Kidney (tissue), 14 donors: ENCODE results near the gene CDR2. TPM values are rescaled to one million over a fixed set of nuclear protein-coding genes. Genes with fewer than 3 reads are reported as not detected.

Experiments used
- DNase-seq, 5 donors: peaks; one replicate each; pipeline ENCODE4 v3.0.0-alpha.2; 2013 to 2020
- FAIRE-seq: peaks from 2 replicates; lab custom pipeline; 2012; peaks lifted over from hg19 to GRCh38; lab: Jason Lieb, UNC
- H3K27ac ChIP-seq, 2 donors: one replicate each; pipeline ENCODE4 v1.7.0; 2013; ENCODE audit warnings: low read depth in 2 of 2, low read length in 2 of 2, inconsistent platforms in 1 of 2
- H3K27me3 ChIP-seq: one replicate; pipeline ENCODE4 v1.7.1; 2013; ENCODE audit warnings: low read length, inconsistent platforms; ENCODE audit not compliant: control insufficient read depth, insufficient read depth
- H3K36me3 ChIP-seq, 3 donors: one replicate each; pipeline versions ENCODE4 v1.7.0 to v1.7.1; 2013; ENCODE audit warnings: low read length in 3 of 3, control low read depth in 1 of 3, inconsistent platforms in 1 of 3; ENCODE audit not compliant: insufficient read depth in 3 of 3, control insufficient read depth in 2 of 3
- H3K4me1 ChIP-seq, 3 donors: one replicate each; pipeline versions ENCODE4 v1.7.0 to v1.7.1; 2013; ENCODE audit warnings: low read length in 3 of 3, inconsistent platforms in 1 of 3, low read depth in 1 of 3; ENCODE audit not compliant: control insufficient read depth in 2 of 3, insufficient read depth in 2 of 3
- H3K4me3 ChIP-seq, 3 donors: one replicate each; pipeline versions ENCODE4 v1.7.0 to v1.8.1; 2013; ENCODE audit warnings: low read length in 3 of 3, control low read depth in 1 of 3, inconsistent platforms in 1 of 3
- H3K9ac ChIP-seq, 3 donors: one replicate each; pipeline versions ENCODE4 v1.7.0 to v1.7.1; 2013; ENCODE audit warnings: low read length in 3 of 3, control low read depth in 1 of 3, inconsistent platforms in 1 of 3
- H3K9me3 ChIP-seq, 3 donors: one replicate each; pipeline versions ENCODE4 v1.7.0 to v1.7.1; 2013; ENCODE audit warnings: low read length in 3 of 3, control low read depth in 1 of 3, inconsistent platforms in 1 of 3; ENCODE audit not compliant: control insufficient read depth in 2 of 3, insufficient read depth in 1 of 3
- CTCF ChIP-seq: IDR thresholded peaks from 3 replicates; pipeline ENCODE4 v1.5.1; 2012; ENCODE audit warnings: mild to moderate bottlenecking, moderate library complexity, borderline replicate concordance; ENCODE audit not compliant: insufficient read depth; ENCODE audit errors: extremely low read depth
- intact Hi-C: fragments of 100-400 bp; cut with DNase I; formaldehyde crosslinking; loops from one replicate; pipeline ENCODE4 v1.11.1; 2022
- polyA plus RNA-seq: library from polyadenylated mRNA; stranded (reverse); fragments of 350-450 nt; fragmentation: Illumina TruSeq; extraction: RNeasy Lipid Tissue Mini Kit (QIAGEN cat#74804); gene quantifications from one replicate; pipeline ENCODE4 v1.2.3, GENCODE V29; 2014; ENCODE audit warnings: low read depth, low replicate concordance; ENCODE audit not compliant: insufficient read depth
- total RNA-seq: library from RNA; stranded (reverse); fragmentation: NEBNext Ultra II Directional; extraction: Animal tissue kit (Norgen Biotek cat#: 25700); gene quantifications from one replicate; pipeline ENCODE4 v1.2.1, GENCODE V29; 2021
- donor health status: control.
- donor health status: control.
- donor health status: control.
- donor health status: control.
- donor health status: control.
- donor health status: DM: yes; HTN: yes; CAD: no.
- donor health status: Normal renal cell carcinoma (clear cell type).

Gene CDR2
- total and polyA plus RNA-seq, 2 donors from 2014 or later, result 14.4 to 29.6 TPM

GRCh38 chr16:22320572-22321339 is 53.7 kb downstream of the CDR2 start:
- no peaks in the 10 kb centered on the region for H3K27me3 ChIP-seq
- H3K4me3 ChIP-seq, result no peak overlapping the region
- DNase-seq (no peak), FAIRE-seq (no peak)
- H3K36me3 ChIP-seq, result peaks cover 0 to 30% (median 11%) of the 10 kb centered on the region in 3 donors
- no peak overlapping the region for H3K9ac ChIP-seq
- intact Hi-C loops, result no loop called here
- no peak overlapping the region for H3K27ac ChIP-seq
- no peaks in the 10 kb centered on the region for H3K9me3 ChIP-seq
- no peak for TF ChIP-seq CTCF
- peaks cover 0 to 4% (median 0%) of the 10 kb centered on the region in 3 donors for H3K4me1 ChIP-seq

GRCh38 chr16:22318690-22319358 is 55.6 kb downstream of the CDR2 start:
- H3K27ac ChIP-seq, result no peak overlapping the region
- H3K27me3 ChIP-seq, result no peaks in the 10 kb centered on the region
- no peak overlapping the region for H3K4me3 ChIP-seq
- H3K36me3 ChIP-seq, result peaks cover 0 to 23% (median 10%) of the 10 kb centered on the region in 3 donors
- TF ChIP-seq CTCF, result peak; percentile 38
- DNase-seq (no peak), FAIRE-seq (no peak)
- no peak overlapping the region for H3K9ac ChIP-seq
- peaks cover 0 to 4% (median 0%) of the 10 kb centered on the region in 3 donors for H3K4me1 ChIP-seq
- intact Hi-C loops, result no loop called here
- H3K9me3 ChIP-seq, result no peaks in the 10 kb centered on the region

- no peak for TF ChIP-seq CTCF
- H3K27me3 ChIP-seq, result no peaks in the 10 kb centered on the region
- no peak overlapping the region for H3K9ac ChIP-seq
- no peak overlapping the region for H3K27ac ChIP-seq
- intact Hi-C loops, result no loop called here
- DNase-seq (no peak), FAIRE-seq (no peak)
- no peaks in the 10 kb centered on the region for H3K9me3 ChIP-seq
- H3K4me3 ChIP-seq, result no peak overlapping the region
- H3K4me1 ChIP-seq, result peaks cover 0 to 4% (median 0%) of the 10 kb centered on the region in 3 donors
- peaks cover 0 to 28% (median 16%) of the 10 kb centered on the region in 3 donors for H3K36me3 ChIP-seq
These were observed 56.8 kb downstream of the CDR2 start for GRCh38 chr16:22317625-22318024.
